Liver (tissue), 3 donors: ENCODE data around the gene GPI.

Source experiments
- FOXA1 ChIP-seq: IDR thresholded peaks from 2 replicates; pipeline ENCODE4 v1.6.1; 2016; ENCODE audit warnings: antibody characterized with exemption
- JUND ChIP-seq, 2 donors: IDR thresholded peaks; 2 replicates each; pipeline ENCODE4 v1.6.1; 2016; ENCODE audit warnings: antibody characterized with exemption in 2 of 2
- RXRA ChIP-seq, 2 donors: IDR thresholded peaks; 2 replicates each; pipeline ENCODE4 v1.6.1; 2017 to 2018; ENCODE audit warnings: antibody characterized with exemption in 2 of 2, mild to moderate bottlenecking in 1 of 2
- SP1 ChIP-seq: IDR thresholded peaks from 2 replicates; pipeline ENCODE4 v1.6.1; 2018; ENCODE audit warnings: antibody characterized with exemption, mild to moderate bottlenecking
- TAF1 ChIP-seq: conservative IDR thresholded peaks from 2 replicates; pipeline ENCODE4 v1.6.1; 2016; ENCODE audit warnings: antibody characterized with exemption, mild to moderate bottlenecking
- YY1 ChIP-seq: IDR thresholded peaks from 2 replicates; pipeline ENCODE4 v1.6.1; 2016; ENCODE audit warnings: antibody characterized with exemption, mild to moderate bottlenecking
- TF ChIP-seq, protein P1 (sequence below): fragments of 150-350 bp; IDR thresholded peaks from 2 replicates; pipeline ENCODE4 v1.5.1; 2017; ENCODE audit warnings: improper control_type of control experiment, low read depth, low read length; ENCODE audit not compliant: missing input control
- donor health status: healthy.
- donor health status: healthy.

GRCh38 chr19:34429553-34429952, 64.6 kb downstream of the GPI start:
- TF ChIP-seq, protein P1, sequence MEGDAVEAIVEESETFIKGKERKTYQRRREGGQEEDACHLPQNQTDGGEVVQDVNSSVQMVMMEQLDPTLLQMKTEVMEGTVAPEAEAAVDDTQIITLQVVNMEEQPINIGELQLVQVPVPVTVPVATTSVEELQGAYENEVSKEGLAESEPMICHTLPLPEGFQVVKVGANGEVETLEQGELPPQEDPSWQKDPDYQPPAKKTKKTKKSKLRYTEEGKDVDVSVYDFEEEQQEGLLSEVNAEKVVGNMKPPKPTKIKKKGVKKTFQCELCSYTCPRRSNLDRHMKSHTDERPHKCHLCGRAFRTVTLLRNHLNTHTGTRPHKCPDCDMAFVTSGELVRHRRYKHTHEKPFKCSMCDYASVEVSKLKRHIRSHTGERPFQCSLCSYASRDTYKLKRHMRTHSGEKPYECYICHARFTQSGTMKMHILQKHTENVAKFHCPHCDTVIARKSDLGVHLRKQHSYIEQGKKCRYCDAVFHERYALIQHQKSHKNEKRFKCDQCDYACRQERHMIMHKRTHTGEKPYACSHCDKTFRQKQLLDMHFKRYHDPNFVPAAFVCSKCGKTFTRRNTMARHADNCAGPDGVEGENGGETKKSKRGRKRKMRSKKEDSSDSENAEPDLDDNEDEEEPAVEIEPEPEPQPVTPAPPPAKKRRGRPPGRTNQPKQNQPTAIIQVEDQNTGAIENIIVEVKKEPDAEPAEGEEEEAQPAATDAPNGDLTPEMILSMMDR, result no peak
- TF ChIP-seq YY1 (no peak), TAF1 (no peak), JUND (IDR thresholded peaks at IDR 0.05) (no peak), SP1 (no peak), FOXA1 (no peak), RXRA (IDR thresholded peaks at IDR 0.05) (no peak)
